ENCODE measurements around the gene BTNL8.

- no peak for TF ChIP-seq CTCF (IDR thresholded peaks at IDR 0.05; ENCODE audit: insufficient read depth, low read depth, low read length)
- TF ChIP-seq EZH2 (IDR thresholded peaks at IDR 0.05; ENCODE audit: insufficient read depth, low read length), result no peak
Measured at GRCh38 chr5:180889381-180889780, 9.6 kb upstream of the BTNL8 start.
